ENCODE results near the gene SIPA1.
A peak's percentile ranks its signal among the peaks of the same experiment; 100 is the strongest.
"Not testable (repeated sequence)": the region's sequence is repeated elsewhere in the genome, so short reads cannot be mapped to it uniquely, and the experiment has no call there.

SIPA1 gene

GRCh38 chr11:65625628-65626342 lies 12.1 kb upstream of the SIPA1 start:
- DNase-seq = peak; percentile 13 to 19

DNA sequence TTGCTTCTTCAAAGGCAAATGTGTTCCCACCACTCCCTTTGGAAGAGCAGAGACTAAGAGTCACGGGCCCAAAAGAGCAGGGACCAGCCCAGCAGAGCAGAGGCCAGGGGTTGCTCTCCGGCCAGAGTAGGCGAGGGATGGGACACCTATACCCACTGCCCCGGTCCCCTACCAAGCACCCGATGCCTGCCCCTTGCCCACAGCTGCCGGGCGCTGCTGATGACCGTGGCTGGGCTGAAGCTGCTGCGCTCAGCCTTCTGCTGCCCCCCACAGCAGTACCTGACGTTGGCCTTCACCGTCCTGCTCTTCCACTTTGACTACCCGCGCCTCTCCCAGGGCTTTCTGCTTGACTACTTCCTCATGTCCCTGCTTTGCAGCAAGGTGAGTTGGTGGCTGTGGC lies 10.7 kb upstream of the SIPA1 start:
- DNase-seq = no peak

GRCh38 chr11:65629579-65629978 lies 8.3 kb upstream of the SIPA1 start:
- no peak for DNase-seq

GRCh38 chr11:65630215-65630614 lies 7.7 kb upstream of the SIPA1 start:
- no peak for DNase-seq

GRCh38 chr11:65633390-65634108 lies 4.4 kb upstream of the SIPA1 start:
- no peak for DNase-seq

DNA sequence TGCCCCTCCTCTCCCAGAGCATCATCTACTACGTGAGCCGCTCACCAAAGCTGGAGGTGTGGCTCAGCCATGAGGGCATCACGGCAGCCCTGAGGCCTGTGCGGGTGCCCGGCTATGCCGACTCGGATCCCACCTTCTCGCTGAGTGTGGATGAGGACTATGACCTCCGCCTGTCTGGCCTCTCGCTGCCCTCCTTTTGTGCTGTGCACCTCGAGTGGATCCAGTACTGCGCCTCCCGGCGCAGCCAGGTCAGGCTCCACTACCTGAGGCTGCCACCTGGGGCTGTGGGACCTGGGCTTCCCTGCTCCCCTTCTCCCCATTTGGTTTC lies 3.8 kb upstream of the SIPA1 start:
- DNase-seq = no peak

- DNase-seq = no peak
Measured at GRCh38 chr11:65634440-65634839, 3.5 kb upstream of the SIPA1 start.

DNA sequence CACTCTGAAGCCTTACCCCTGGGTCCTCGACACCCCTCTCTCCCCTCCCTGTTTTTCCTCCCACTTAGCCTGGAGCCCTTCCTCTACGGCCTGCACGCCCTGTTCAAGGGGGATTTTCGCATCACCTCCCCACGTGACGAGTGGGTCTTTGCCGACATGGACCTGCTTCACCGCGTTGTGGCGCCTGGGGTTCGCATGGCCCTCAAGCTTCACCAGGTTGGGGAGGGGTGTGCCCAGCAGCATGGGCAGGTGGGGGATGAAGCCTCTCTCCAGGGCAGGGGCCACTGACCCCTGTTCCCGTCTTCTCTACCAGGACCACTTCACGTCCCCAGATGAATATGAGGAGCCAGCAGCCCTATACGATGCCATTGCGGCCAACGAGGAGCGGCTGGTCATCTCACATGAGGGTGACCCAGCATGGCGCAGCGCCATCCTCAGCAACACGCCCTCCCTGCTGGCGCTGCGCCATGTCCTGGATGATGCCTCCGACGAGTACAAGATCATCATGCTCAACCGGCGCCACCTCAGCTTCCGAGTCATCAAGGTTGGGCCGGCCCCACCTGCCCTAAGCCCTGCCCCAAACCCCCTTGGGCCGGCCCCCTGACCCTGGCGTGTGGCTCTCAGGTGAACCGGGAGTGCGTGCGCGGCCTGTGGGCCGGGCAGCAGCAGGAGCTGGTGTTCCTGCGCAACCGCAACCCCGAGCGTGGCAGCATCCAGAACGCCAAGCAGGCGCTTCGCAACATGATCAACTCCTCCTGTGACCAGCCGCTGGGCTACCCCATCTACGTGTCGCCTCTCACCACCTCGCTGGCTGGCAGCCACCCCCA lies 2.8 kb upstream of the SIPA1 start:
- no peak for DNase-seq

- DNase-seq = no peak
Measured at GRCh38 chr11:65636108-65637031, 1.5 kb upstream of the SIPA1 start.

- DNase-seq = no peak
Measured at GRCh38 chr11:65637032-65637557, 806 bp upstream of the SIPA1 start.

DNA sequence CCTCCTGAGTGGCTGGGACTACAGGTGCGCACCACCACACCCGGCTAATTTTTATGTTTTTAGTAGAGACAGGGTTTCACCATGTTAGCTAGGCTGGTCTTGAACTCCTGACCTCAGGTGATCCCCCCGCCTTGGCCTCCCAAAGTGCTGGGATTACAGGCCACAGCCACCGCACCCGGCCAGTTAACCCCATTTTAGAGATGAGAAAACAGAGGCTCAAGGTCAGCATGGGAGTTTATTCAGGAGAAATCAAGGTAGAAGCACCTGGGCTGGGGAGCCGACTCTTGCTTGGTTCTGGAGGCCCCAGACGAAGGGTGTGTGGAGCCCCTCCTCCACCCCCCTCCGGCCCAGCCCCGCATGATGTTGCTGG lies 1.3 kb downstream of the SIPA1 start:
- not testable (repeated sequence) for DNase-seq

DNA sequence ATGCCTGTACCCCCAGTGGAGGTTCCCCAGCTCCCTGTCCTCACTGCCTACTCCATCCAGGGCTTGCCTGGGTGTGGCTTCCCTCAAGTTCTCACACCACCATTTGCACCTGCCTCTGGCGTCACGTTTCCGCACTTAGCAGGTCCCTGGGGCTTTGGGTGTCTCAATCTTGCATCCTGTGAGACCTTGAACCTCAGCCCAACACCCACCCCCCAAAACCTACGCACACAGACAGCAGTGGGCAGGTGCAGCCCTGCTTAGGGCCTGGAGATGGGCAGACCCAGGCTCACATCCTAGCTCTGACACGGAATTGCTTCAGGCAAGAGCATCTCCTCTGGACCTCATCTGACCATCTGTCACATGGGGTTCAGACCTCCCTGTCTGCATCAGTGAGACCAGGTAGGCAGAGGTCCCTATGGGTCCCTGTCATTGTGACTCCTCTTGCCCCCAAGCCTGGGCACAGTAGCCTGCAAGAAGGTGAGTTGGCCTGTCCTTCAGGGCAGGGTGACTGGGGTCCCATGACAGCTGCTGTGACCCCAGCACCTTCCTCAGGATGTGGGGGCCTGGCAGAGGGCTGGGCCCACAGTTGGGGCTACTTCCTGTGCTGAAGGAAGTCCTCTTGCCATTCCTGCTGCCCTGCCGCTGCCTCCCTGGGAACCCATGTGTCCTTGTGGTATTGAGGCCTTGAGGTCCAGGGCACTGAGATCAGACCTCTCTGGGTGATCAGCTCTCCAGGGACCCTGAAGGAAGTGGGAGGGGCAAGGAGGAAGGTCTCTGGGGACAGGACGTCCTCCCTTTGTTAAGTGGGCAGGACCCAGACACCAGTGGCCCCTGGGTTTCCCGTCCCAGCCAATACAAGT lies 2.0 kb downstream of the SIPA1 start:
- peak; percentile 42 to 49 for DNase-seq

DNA sequence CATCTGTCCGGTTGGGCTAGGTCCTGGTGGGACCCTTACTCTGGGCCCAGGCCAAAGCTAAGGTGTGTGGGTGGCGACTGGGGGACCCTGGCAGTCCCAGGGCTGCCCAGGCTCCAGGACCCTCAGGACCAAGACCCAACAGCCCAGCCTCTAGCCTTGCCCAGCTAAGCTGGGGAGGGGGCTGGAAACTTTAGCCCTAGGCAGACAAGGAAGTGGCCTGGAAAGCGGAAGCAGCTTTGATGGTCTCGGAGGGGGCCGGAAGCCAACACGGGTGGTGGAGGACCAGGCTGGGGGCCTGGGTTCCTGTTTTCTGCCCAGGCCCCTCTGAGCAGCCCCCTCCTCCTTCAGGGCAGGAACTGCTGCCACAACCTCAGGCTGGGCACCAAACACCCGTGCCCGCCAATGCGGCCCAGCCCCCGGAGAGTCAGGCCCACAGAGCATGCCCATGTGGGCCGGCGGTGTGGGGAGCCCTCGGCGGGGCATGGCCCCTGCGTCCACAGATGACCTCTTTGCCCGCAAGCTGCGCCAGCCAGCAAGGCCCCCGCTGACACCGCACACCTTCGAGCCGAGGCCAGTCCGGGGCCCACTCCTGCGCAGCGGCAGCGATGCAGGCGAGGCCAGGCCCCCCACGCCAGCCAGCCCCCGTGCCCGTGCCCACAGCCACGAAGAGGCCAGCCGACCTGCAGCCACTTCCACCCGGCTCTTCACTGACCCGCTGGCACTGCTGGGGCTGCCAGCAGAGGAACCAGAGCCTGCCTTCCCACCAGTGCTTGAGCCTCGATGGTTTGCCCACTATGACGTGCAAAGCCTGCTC lies 2.8 kb downstream of the SIPA1 start:
- peak; percentile 84 to 87 for DNase-seq

GRCh38 chr11:65641297-65642013 lies 3.6 kb downstream of the SIPA1 start:
- DNase-seq = peak in 1 of 2 experiments; percentile 1

DNA sequence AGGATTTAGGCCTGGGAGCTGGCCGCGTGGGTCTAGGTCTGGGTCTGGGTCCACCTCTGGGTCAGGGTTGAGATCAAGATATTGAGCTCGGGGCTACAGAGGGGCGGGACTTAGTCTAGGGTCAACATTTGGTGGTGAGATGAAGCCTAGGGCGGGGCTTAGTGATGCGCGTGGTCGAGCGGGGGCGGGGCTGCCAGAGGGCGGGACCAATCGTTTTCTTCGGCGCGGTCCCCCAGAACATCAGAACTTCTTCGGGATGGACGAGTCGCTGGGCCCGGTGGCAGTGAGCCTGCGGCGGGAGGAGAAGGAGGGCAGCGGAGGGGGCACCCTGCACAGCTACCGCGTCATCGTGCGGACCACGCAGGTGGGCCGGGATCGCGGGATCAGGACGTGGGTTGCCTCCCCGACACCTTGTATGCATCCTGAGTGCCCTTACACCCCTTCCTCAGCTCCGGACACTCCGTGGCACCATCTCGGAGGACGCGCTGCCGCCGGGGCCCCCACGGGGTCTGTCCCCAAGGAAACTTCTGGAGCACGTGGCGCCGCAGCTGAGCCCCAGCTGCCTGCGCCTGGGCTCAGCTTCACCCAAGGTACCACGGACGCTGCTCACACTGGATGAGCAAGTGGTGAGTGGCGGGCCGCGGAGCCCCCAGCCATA lies 4.2 kb downstream of the SIPA1 start:
- DNase-seq = no peak

DNA sequence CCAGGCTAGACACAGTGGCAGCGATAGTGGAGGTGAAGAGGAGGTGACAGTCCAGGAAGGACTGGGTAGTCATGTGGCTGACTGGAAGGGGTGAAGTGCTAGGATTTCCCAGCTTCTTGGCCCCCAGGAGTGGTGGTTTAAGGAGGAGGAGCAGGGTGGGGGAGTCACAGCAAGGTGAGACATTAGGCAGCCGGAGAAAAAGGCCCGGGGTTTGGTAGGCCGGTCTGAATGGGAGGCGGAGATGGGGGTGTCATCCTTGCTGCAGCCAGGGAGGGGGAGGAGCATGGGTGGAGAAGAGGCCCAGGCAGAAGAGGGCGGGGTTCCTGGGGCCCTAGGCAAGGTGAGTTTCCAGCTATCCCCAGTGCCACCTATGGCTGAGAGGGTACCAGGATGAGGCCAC lies 6.1 kb downstream of the SIPA1 start:
- DNase-seq = no peak

- no peak for DNase-seq
Measured at GRCh38 chr11:65644837-65645236, 6.9 kb downstream of the SIPA1 start.

DNA sequence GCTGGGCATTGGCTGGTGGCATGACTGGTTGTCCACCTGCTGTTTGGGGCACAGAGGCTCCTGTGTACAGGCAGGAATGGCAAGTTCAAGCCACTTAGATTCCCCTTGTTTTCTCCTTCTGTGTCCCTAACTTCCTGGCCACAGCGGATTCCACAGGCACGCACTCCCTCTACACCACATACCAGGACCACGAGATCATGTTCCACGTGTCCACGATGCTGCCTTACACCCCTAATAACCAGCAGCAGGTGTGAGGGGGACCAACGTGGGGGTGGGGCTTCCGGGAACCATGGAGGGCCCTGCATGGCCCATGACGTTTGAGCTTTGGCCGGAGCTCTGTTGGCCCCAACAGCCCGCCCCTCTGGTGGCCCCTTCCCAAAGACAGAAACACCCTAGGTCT lies 7.8 kb downstream of the SIPA1 start:
- DNase-seq = no peak

- DNase-seq = no peak
Measured at GRCh38 chr11:65646288-65646957, 8.5 kb downstream of the SIPA1 start.
